Measurements from ENCODE around the gene SLCO2B1. TPM values are rescaled to one million over a fixed set of nuclear protein-coding genes. Genes with fewer than 3 reads are reported as not detected.
A peak's percentile ranks its signal among the peaks of the same experiment; 100 is the strongest.
"Not testable (repeated sequence)": the region's sequence is repeated elsewhere in the genome, so short reads cannot be mapped to it uniquely, and the experiment has no call there.

Gene SLCO2B1, protein sequence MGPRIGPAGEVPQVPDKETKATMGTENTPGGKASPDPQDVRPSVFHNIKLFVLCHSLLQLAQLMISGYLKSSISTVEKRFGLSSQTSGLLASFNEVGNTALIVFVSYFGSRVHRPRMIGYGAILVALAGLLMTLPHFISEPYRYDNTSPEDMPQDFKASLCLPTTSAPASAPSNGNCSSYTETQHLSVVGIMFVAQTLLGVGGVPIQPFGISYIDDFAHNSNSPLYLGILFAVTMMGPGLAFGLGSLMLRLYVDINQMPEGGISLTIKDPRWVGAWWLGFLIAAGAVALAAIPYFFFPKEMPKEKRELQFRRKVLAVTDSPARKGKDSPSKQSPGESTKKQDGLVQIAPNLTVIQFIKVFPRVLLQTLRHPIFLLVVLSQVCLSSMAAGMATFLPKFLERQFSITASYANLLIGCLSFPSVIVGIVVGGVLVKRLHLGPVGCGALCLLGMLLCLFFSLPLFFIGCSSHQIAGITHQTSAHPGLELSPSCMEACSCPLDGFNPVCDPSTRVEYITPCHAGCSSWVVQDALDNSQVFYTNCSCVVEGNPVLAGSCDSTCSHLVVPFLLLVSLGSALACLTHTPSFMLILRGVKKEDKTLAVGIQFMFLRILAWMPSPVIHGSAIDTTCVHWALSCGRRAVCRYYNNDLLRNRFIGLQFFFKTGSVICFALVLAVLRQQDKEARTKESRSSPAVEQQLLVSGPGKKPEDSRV
- 100 to 1,000 TPM in 1 of 2 donors, 10 to 100 TPM in 1; 95.3 to 171 TPM for total RNA-seq
- long read RNA-seq, donor 1, full-length matches to known transcripts, result 15 of 43 reads
- long read RNA-seq, donor 1, partial matches to known transcripts, result 24 of 43 reads
- long read RNA-seq, donor 1, other reads (novel, unspliced or antisense), result 4 of 43 reads
- long read RNA-seq, donor 2, full-length matches to known transcripts, result 18 of 36 reads
- long read RNA-seq, donor 2, partial matches to known transcripts, result 12 of 36 reads
- long read RNA-seq, donor 2, other reads (novel, unspliced or antisense), result 6 of 36 reads

DNA sequence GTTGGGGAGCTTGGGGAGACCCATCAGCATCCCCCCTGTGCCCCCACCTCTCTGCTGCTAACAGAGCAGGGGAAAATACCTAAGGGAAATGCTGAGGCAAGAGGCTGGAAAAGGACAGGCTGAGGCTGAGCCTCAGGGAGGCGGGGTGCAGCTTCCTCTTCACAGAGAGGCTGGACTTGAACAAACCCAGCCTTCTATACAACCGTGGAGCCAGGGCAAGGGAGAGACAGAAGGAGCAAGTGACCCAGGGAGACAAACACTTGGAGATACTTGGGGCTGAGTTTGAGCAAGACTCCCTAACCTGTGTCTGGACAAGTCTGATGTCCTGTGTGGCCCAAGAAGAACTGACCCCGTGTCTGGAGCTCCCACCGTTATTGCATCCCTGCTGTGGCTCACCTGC, at the start of gene SLCO2B1:
Gene SLCO2B1, plus strand, starts transcription at position 229 of the 400 bp plus-strand sequence. CDS start 275 bp downstream, outside the sequence.
- intact Hi-C loops (cut with DNase I), result no loop called here

DNA sequence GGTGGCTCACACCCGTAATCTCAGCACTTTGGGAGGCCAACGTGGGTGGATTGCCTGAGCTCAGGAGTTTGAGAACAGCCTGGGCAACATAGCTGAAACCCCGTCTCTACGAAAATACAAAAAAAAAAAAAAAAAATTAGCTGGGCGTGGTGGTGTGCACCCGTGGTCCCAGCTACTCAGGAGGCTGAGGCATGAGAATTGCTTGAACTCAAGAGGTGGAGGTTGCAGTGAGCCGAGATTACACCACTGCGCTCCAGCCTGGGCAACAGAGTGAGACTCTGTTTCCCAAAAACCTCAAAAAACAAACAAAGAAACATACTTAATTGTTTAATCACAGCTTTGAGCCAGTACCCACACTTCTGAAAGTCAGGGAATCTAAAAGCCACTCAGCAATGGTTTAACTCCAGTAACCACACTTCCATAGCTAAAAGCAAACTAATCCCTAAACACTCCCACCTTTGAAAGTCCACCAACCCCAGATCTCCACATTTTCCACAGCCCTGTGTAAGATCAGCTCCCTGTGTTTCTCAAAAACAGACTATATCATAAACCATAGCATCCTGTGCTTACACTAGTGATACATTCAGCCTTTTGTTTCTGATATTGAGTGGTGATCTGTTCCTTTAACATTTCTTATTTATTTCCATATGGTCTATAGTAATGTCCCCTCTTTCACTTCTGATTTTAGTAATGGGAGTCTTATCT, 49.3 kb upstream of the SLCO2B1 start:
- no peak for DNase-seq (ENCODE audit: low spot score)
- intact Hi-C loops (cut with DNase I), result no loop called here

More for the DNA sequence above, at the start of gene SLCO2B1:
- DNase-seq (ENCODE audit: low spot score), result no peak

DNA sequence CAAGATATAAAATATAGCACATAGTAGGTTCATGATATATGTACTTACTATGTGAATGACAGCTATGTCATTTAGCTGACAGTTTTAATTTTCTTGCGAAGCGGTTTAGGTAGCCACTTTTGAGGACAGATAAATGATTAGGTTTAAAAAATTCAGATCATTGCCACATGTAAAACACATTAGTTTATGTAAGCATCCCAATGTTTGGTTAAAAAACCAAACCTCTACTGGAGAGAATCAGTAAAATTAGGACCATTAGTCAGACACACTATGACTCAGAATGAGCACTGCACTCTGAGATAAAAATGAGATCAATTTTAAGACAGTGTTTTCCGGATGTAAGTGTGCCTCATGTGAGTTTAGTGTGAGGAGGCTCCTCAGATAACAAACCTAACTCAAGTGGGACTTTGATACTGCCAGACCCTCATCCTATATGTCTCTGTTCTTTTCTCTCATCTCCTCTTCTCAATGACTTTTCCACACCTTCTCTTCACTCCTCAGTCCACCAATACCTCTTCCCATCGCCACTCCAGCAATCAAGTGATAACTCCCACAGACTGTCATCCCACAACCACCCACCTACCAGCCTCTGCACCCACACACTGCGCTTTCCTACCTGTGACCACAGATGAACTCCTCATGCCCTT, 47.4 kb upstream of the SLCO2B1 start:
- intact Hi-C loops (cut with DNase I), result no loop called here
- DNase-seq (ENCODE audit: low spot score), result no peak

DNA sequence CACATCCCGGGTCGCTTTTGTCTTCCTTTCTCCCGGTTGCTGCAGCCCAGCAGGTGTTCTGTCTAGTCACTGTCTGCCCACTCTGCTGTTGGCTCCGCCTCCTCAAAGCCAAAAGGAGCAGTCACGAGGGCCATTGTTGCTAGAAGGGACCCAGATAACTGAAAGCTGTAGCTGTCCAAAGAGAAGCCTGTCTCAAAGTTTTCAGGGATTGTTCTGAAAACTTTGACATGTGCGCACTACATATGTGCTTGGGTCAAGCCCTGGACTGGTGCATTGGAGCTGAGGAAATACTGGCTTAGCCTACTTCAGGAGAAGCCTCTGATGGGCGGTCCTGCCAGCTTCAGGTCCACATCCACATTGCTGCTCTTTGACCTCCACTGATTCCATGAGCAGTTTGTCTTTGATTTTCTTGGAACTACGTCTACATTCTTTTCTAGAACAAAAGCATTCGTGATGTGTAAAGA, 45.4 kb upstream of the SLCO2B1 start:
- intact Hi-C loops (cut with DNase I), result no loop called here
- DNase-seq (ENCODE audit: low spot score), result no peak

DNA sequence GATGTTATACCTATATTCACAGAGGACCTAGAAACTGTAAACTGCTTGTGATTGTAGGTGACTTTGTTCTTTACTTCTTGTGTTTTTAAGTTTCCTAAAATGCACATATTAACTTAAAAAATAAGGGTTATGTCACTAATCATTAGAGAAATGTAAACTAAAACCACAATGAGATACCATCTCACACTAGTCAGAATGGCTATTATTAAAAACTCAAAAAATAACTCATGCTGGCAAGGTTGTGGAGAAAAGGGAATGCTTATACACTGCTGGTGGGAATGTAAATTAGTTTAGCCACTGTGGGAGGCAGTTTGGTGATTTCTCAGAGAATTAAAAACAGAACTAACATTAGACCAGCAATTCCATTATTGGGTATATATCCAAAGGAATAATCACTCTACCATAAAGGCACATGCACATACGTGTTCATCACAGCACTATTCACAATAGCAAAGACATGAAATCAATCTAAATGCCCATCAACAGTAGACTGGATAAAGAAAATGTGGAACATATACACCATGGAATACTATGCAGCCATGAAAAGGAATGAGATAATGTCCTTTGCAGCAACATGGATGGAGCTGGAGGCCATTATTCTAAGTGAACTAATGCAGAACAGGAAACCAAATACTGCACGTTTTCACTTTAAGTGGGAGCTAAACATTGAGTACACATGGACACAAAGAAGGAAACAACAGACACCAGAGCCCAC, 44.8 kb upstream of the SLCO2B1 start:
- intact Hi-C loops (cut with DNase I), result not testable (repeated sequence)

DNA sequence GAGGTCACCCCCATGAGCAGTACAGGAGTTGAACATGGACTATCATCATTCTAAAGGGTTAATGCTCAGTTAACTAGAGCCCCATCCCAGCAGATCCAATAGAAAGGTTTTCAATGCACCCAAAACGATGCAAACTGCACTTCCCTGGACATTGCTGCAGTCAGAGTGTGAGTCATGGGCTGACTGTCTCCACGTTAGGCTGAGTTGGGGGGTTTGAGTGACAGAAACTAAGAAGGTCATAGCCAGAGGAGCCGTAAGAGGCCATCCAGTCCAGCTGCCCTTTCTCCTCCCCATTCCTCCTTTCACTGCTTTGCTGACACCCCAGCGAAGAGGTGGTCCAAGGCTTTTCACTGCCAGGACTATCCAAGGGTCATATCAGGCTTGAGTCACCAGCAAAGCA, 43.7 kb upstream of the SLCO2B1 start:
- no peak for DNase-seq (ENCODE audit: low spot score)
- intact Hi-C loops (cut with DNase I), result no loop called here

More for the DNA sequence above, 44.8 kb upstream of the SLCO2B1 start:
- DNase-seq (ENCODE audit: low spot score), result not testable (repeated sequence)

DNA sequence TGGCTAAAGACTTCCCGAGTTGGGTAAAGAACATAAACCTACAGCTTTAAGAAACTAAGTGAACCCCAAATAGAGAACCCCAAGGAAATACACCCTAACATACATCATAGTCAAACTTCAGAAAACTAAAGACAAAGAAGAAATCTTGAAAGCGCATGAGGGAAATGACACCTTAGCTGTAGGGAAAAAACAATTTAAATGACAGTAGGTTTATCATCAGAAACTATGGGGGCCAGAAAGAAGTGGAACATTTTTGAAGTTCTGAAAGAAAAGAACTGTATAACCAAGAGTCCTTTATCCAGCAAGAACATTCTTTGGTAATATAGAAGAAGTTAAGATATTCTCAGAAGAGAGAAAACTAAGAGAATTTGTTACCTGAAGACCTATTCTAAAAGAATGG, 38.7 kb upstream of the SLCO2B1 start:
- intact Hi-C loops (cut with DNase I), result no loop called here
- no peak for DNase-seq (ENCODE audit: low spot score)

DNA sequence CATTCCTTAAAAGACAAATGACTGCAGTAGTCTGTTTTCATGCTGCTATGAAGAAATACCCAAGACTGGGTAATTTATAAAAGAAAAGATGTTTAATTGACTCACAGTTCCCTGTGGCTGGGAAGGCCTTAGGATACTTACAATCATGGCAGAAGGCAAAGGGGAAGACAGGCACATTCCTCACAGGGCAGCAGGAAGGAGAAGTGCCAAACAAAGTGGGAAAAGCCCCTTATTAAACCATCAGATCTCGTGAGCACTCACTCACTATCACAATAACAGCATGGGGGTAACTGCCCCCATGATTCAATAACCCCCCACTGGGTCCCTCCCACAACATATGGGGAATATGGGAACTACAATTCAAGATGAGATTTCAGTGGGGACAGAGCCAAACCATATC, 37.9 kb upstream of the SLCO2B1 start:
- DNase-seq (ENCODE audit: low spot score), result no peak
- intact Hi-C loops (cut with DNase I), result no loop called here

DNA sequence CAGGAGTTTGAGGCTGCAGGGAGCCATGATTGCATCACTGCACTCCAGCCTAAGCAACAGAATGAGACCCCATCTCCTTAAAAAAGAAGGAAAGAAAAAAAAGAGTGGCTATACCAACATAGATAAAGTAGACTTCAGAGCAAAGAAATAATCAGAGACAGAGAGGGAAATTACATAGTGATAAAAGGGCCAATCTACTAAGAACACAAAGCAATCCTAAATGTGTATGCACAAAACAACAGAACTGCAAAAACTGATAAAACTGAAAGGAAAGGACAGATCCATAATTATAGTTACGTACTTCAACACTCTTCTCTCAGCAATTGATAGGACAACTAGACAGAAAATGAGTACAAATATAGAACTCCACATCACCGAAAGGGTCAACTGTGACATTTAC, 36.4 kb upstream of the SLCO2B1 start:
- intact Hi-C loops (cut with DNase I), result no loop called here
- DNase-seq (ENCODE audit: low spot score), result no peak

DNA sequence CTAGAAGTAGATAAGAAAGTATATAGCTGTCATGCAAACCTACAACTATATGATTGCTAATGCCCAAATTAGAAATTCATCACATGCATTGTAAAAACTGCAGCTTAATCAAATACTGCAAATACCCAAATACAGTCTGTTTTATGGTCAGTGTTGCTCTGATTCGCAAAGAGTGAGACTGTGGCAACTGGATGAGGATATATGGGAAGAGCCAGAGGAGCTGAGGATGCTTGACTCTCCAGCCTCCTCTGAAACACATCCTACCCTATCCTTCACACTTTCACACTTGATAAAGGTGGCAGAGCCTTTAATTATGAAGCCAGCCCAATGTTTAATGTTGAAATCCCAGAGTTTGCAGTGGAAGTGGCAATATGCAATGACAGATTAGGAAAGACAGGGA, 32.3 kb upstream of the SLCO2B1 start:
- intact Hi-C loops (cut with DNase I), result no loop called here
- no peak for DNase-seq (ENCODE audit: low spot score)

DNA sequence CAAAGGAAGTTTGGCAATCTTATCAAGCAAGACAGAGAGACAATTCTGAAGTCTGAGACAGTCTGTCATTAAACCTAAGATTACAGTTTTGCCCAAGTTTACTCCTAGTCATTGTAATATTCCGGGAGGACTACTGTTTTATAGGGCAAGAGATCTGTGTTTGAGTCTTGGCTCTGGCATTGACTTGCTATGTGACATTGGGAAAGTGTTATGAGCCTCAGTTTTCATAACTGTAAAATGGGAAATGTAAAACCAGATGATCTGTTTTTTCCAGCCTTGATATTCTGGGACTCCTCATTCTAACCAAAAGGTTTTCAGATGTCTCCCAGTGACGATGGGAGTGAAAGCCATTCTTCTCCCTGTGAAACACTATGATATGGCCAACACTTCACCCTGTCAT, 24.3 kb upstream of the SLCO2B1 start:
- intact Hi-C loops (cut with DNase I), result no loop called here
- no peak for DNase-seq (ENCODE audit: low spot score)

DNA sequence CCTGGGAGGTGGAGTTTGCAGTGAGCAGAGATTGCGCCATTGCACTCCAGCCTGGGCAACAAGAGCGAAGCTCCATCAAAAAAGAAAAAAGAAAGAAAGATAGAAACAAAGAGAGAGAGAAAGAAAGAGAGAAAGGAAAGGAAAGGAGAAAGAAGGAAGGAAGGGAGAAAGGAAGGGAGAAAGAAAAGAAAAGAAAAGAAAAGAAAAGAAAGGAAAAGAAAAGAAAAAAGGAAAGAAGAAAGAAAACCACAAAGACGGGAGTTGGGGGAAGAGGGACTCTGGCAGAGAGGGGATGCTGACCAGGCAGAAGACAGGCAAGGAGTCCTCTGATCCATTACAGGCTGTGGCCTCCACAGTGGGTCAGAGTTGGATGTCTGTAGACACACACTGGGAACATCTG, 18.8 kb upstream of the SLCO2B1 start:
- intact Hi-C loops (cut with DNase I), result no loop called here
- no peak for DNase-seq (ENCODE audit: low spot score)

DNA sequence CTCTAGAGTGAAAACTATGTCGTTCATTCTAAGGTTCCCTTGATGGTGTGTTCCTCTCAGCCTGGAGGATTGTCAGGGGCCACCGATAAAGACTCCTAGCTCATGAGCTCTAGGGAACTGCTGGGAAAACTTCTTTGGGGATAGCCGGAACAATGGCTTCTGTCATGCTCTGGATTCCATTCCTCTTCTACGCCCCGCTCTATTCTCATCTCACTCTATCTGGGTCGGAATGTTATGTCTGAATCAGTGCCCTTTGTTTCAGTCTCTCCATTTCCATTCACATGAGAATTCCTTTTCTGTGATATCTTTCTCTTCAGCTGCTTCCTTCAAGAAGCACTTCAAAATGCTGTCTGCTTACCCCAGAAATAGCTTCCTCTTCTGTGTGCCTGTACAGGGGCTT, 16.9 kb upstream of the SLCO2B1 start:
- DNase-seq (ENCODE audit: low spot score), result no peak
- intact Hi-C loops (cut with DNase I), result no loop called here

DNA sequence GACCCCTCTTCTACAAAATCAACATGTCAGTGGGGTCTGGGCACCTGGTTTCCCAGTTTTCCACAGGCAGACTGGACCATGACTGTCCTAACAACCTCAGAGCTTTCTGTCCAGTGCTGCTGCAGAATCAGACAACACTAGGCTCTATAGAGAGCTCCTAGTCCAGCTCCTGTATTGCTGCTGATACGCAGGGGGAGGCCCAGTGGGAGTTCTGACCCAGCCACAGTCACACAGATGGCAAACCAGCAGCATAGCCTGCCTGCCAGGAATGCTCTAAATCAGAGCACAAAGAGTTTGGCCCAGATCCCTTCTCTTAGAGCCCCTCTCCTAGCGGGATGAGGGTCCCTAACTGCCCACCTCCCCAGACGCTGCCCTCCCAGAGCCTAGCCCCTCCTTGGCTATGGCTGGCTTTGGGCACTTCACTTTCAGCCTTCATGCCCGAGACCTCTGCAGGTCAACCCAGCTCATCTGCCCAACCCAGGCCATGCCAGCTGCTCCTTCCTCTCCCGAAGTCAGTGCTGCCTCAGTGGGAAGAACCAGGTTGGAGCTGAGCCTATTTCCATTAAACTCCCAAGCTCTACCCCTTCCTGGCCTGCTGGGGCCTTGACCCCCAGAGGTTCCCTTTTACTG, 15.8 kb upstream of the SLCO2B1 start:
- no peak for DNase-seq (ENCODE audit: low spot score)
- intact Hi-C loops (cut with DNase I), result no loop called here

DNA sequence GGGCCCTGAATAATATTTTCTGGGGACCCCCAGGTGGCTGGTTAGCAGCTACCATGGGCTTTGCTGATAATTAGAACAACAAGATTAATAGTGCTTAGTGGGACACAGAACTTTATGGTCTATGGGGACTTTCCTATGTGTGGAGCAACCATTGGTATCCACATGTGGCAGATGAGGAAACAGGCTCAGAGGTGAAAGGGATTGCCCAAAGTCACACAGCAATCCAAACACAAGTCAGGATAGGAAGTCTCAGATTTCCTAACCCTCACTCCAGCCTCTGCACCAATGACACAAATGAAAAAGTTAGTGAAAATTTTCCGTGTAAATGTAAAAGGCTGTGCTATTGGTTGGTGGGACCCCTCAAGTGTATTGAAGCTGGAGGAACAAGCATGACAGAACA, 15.3 kb upstream of the SLCO2B1 start:
- intact Hi-C loops (cut with DNase I), result no loop called here
- no peak for DNase-seq (ENCODE audit: low spot score)

DNA sequence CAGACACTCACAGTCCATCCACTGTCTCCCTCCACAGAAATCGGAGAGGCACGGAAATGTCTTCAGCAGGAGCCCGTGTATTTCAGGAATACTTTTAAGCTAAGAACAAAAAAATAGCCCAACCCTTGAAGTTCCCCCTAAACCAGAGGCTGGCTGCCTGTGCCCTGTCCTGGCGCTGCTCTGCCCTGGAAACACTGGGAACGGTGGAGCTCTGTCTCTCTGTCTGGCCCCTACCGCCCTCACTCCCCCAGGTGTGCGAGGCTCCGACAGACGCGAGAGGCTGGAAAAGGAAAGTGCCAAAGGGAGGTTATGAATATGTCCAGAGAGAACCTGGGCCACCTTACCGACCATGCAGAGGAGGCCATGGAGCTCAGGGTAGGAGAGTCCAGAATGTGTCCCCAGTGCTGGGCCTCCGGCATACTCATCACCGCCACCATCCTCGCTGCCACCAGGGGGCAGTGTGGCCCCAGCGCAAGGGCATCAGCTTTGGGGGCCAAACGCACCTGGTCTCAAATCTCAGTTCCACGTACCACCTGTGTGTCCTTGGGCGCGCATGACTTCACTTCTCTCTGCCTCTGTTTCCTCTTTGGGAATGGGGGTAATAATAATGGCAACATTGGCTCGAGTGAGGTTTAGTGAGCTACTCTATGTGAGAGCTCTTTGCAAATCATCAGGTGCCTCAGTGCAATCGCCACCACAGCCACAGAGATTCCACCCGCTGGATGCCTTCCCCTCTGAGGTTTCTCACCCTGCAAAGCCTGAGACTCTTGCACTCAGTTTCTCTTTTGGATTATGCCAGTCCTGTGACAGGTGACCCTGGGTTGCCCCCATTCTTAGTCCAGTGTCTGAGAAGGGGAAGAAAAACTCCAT, 10.4 kb upstream of the SLCO2B1 start:
- intact Hi-C loops (cut with DNase I), result loop anchor here (1.0 to 5.0 kb wide), 3 partner anchors 62 to 108 kb away; partner anchors contain the start of gene TPBGL (in 1 of the 2)
- peak; percentile 93 for DNase-seq (ENCODE audit: low spot score)

DNA sequence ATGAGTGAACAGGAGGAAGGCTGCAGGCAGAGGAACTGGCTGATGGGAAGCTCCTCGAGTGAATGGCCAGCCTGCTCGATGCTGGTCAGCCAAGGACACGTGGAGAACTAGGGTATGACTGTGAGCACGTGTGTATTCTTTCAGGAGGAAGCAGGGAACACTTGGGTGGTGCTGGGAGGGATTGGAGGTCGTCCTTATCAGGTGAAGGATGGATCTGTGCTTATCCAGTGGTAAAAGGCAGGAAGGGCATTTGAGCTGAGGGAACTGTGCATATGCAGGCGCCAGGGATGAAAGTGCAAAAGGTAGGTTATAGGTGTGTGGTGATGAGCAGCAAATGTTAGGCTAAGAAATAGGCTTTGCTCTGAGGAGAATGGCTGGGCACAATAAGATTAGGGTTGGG, 9.7 kb upstream of the SLCO2B1 start:
- no peak for DNase-seq (ENCODE audit: low spot score)
- intact Hi-C loops (cut with DNase I), result loop anchor here in 1 of 2 donors (5.0 kb wide), 2 partner anchors 61 to 101 kb away; partner anchors contain the start of gene TPBGL

Data from posterior vena cava (tissue), 2 donors.